K562 (cell line): ENCODE measurements around the gene MGRN1. TPM values are rescaled to one million over a fixed set of nuclear protein-coding genes. Genes with fewer than 3 reads are reported as not detected.
A peak's percentile ranks its signal among the peaks of the same experiment; 100 is the strongest.

Source experiments
- AFF1 ChIP-seq, 2 experiments: fragments of 450-650 bp; IDR thresholded peaks; 2 replicates each; pipeline ENCODE4 v1.6.1; 2018; ENCODE audit warnings: mild to moderate bottlenecking in 2 of 2, low read depth in 1 of 2; ENCODE audit not compliant: partially characterized antibody in 2 of 2
- BRD9 ChIP-seq: fragments of 450-650 bp; IDR thresholded peaks from 2 replicates; pipeline ENCODE4 v1.6.1; 2018; ENCODE audit warnings: low read depth; ENCODE audit not compliant: partially characterized antibody
- ETS1 ChIP-seq: conservative IDR thresholded peaks from 2 replicates; pipeline ENCODE4 v1.6.1; 2011; ENCODE audit warnings: low read depth, mild to moderate bottlenecking, low read length; ENCODE audit not compliant: control insufficient read depth
- GMEB1 ChIP-seq: fragments of 250-450 bp; sonication (Bioruptor Pico); IDR thresholded peaks from 2 replicates; pipeline ENCODE4 v1.4.0; 2020; ENCODE audit warnings: mild to moderate bottlenecking
- L3MBTL2 ChIP-seq: fragments of 450-650 bp; IDR thresholded peaks from 2 replicates; pipeline ENCODE4 v1.6.1; 2016; ENCODE audit warnings: mild to moderate bottlenecking, moderate library complexity
- MBD2 ChIP-seq: sonication (generic); IDR thresholded peaks from 2 replicates; pipeline ENCODE4 v1.6.1; 2016; ENCODE audit warnings: low read depth, borderline replicate concordance
- MNT ChIP-seq, 2 experiments: fragments of 450-650 bp; conservative IDR thresholded peaks; 2 replicates each; pipeline ENCODE4 v1.6.1; 2017; ENCODE audit warnings: mild to moderate bottlenecking in 2 of 2, moderate library complexity in 2 of 2
- MTA3 ChIP-seq: fragments of 450-650 bp; formaldehyde crosslinking; IDR thresholded peaks from 2 replicates; pipeline ENCODE4 v1.6.1; 2017; ENCODE audit warnings: mild to moderate bottlenecking, borderline replicate concordance
- PTBP1 ChIP-seq: fragments of 200-400 bp; formaldehyde crosslinking; IDR thresholded peaks from 2 replicates; pipeline ENCODE4 v1.6.1; 2017; ENCODE audit warnings: low read depth, low read length
- RB1 ChIP-seq: fragments of 450-650 bp; IDR thresholded peaks from 2 replicates; pipeline ENCODE4 v1.6.1; 2017; ENCODE audit warnings: low read depth, mild to moderate bottlenecking
- RBM22 ChIP-seq: fragments of 200-400 bp; formaldehyde crosslinking; IDR thresholded peaks from 2 replicates; pipeline ENCODE4 v1.6.1; 2018; ENCODE audit warnings: low read length, low read depth; ENCODE audit not compliant: poor library complexity, severe bottlenecking
- SP1 ChIP-seq: sonication (generic); formaldehyde crosslinking; IDR thresholded peaks from 2 replicates; pipeline ENCODE4 v1.8.1; 2022; ENCODE audit warnings: mild to moderate bottlenecking, missing genetic modification reagents
- U2AF2 ChIP-seq: fragments of 200-400 bp; formaldehyde crosslinking; optimal IDR thresholded peaks from 2 replicates; pipeline ENCODE3; 2017; ENCODE audit warnings: low read depth, mild to moderate bottlenecking, low read length
- ZBTB7A ChIP-seq: IDR thresholded peaks from 2 replicates; pipeline ENCODE4 v1.6.1; 2011; ENCODE audit warnings: low read depth, mild to moderate bottlenecking, low read length, moderate library complexity, borderline replicate concordance; ENCODE audit not compliant: control insufficient read depth
- ZBTB9 ChIP-seq: fragments of 450-650 bp; formaldehyde crosslinking; IDR thresholded peaks from 2 replicates; pipeline ENCODE4 v1.4.0; 2020; ENCODE audit warnings: mild to moderate bottlenecking, moderate library complexity
- polyA plus RNA-seq, 8 experiments: library from polyadenylated mRNA; depleted of rRNA in 4 of 8; stranded (reverse) in 5 of 8; unstranded in 3 of 8; fragments of >200 nt; fragmentation: Nextera tagmentation in 2 of 8; fragmentation: Illumina TruSeq in 1 of 8; extraction: Ambion mirVana in 2 of 8; extraction: Trizol in 1 of 8; gene quantifications; 2 replicates each; pipeline versions ENCODE4 v1.2.1 to v1.2.3, GENCODE V29; 2011 to 2014; ENCODE audit warnings: inconsistent platforms in 1 of 8, missing spikeins in 1 of 8
- total RNA-seq, 7 experiments: library from RNA; depleted of rRNA in 6 of 7; stranded (reverse); fragments of >200 nt in 6 of 7; fragmentation: Illumina TruSeq in 2 of 7; extraction: Trizol in 2 of 7; gene quantifications; 2 replicates each; pipeline versions ENCODE4 v1.2.1 to v1.2.3, GENCODE V29; 2011 to 2021; ENCODE audit warnings: low replicate concordance in 1 of 7

MGRN1 gene
- total and polyA plus RNA-seq, 9 of the 15 experiments (the other 6 are each of a cell fraction or from before 2014, with no cell fraction given), result 0.15 to 37.9 (median 6.0) TPM

- TF ChIP-seq ZBTB9 (0 out of 2 replicates have a peak, but pooled peaks have one; percentile 20), MBD2 (0 out of 2 replicates have a peak, but pooled peaks have one; percentile 0), MNT (conservative IDR thresholded peaks at IDR 0.05) (peak; percentile 15 to 56; a peak in 2 of 4 replicates), ETS1 (0 out of 2 replicates have a peak, but pooled peaks have one; percentile 18), RB1 (0 out of 2 replicates have a peak, but pooled peaks have one; percentile 3), RBM22 (peak; percentile 81), ZBTB7A (peak; percentile 8; the same call in 1 of the 2 replicates), AFF1 (IDR thresholded peaks at IDR 0.05; ENCODE audit: low read depth in 1 of 2, partially characterized antibody in 2 of 2) (no peak), L3MBTL2 (peak; percentile 2; the same call in 1 of the 2 replicates), PTBP1 (no peak), BRD9 (no peak), GMEB1 (CRISPR knock-in tag) (peak; percentile 75), SP1 (CRISPR knock-in tag) (no peak), MTA3 (0 out of 2 replicates have a peak, but pooled peaks have one; percentile 22), U2AF2 (no peak)
Measured at GRCh38 chr16:4693956-4694641, 69.5 kb downstream of the MGRN1 start (continued).
